HepG2 (cell line): ENCODE results near the gene STX2. TPM values are rescaled to one million over a fixed set of nuclear protein-coding genes. Genes with fewer than 3 reads are reported as not detected.

Experiments used
- ARID3A ChIP-seq: IDR thresholded peaks from 2 replicates; pipeline ENCODE4 v1.6.1; 2012; ENCODE audit warnings: low read depth, low read length, improper control_type of control experiment
- ATF4 ChIP-seq, 2 experiments: fragments of 450-650 bp in 1 of 2; sonication (generic) in 1 of 2; formaldehyde crosslinking; IDR thresholded peaks; 2 replicates each; pipeline versions ENCODE4 v1.5.0 to v1.8.0; 2020 to 2022; ENCODE audit warnings: mild to moderate bottlenecking in 1 of 2, missing genetic modification reagents in 1 of 2
- CTCF ChIP-seq: sonication (generic); formaldehyde crosslinking; IDR thresholded peaks from 2 replicates; pipeline ENCODE4 v1.5.0; 2020; ENCODE audit warnings: mild to moderate bottlenecking, missing genetic modification reagents, moderate library complexity
- ELK4 ChIP-seq: sonication (generic); formaldehyde crosslinking; IDR thresholded peaks from 2 replicates; pipeline ENCODE4 v1.9.0; 2021; ENCODE audit warnings: missing genetic modification reagents, borderline replicate concordance
- FOXK1 ChIP-seq: sonication (generic); formaldehyde crosslinking; IDR thresholded peaks from 2 replicates; pipeline ENCODE4 v1.4.0; 2020; ENCODE audit warnings: low read depth, missing genetic modification reagents, borderline replicate concordance
- MTF2 ChIP-seq: sonication (generic); formaldehyde crosslinking; IDR thresholded peaks from 2 replicates; pipeline ENCODE4 v1.5.0; 2020; ENCODE audit warnings: missing genetic modification reagents, borderline replicate concordance
- POGZ ChIP-seq: sonication (generic); formaldehyde crosslinking; IDR thresholded peaks from 2 replicates; pipeline ENCODE4 v1.4.0; 2020; ENCODE audit warnings: mild to moderate bottlenecking, missing genetic modification reagents
- SOX13 ChIP-seq, 3 experiments: fragments of 450-650 bp in 1 of 3; sonication (generic) in 1 of 3; formaldehyde crosslinking in 1 of 3; IDR thresholded peaks in 2 of 3; conservative IDR thresholded peaks in 1 of 3; 2 replicates each; pipeline versions ENCODE4 v1.5.0 to v1.6.1; 2016 to 2020; ENCODE audit warnings: antibody characterized with exemption in 1 of 3, mild to moderate bottlenecking in 1 of 3, missing compliant biosample characterization in 1 of 3, missing genetic modification reagents in 1 of 3, moderate library complexity in 1 of 3
- ZBTB14 ChIP-seq: sonication (generic); formaldehyde crosslinking; IDR thresholded peaks from 2 replicates; pipeline ENCODE4 v1.4.0; 2020; ENCODE audit warnings: missing genetic modification reagents
- ZKSCAN1 ChIP-seq: fragments of 150-350 bp; IDR thresholded peaks from 2 replicates; pipeline ENCODE4 v1.6.1; 2014; ENCODE audit warnings: low read length
- ZNF256 ChIP-seq: sonication (generic); formaldehyde crosslinking; conservative IDR thresholded peaks from 2 replicates; pipeline ENCODE4 v1.4.0; 2020; ENCODE audit warnings: missing genetic modification reagents
- ZNF441 ChIP-seq: sonication (generic); formaldehyde crosslinking; IDR thresholded peaks from 2 replicates; pipeline ENCODE4 v1.7.0; 2021; ENCODE audit warnings: missing genetic modification reagents, borderline replicate concordance
- ZNF672 ChIP-seq: sonication (generic); formaldehyde crosslinking; IDR thresholded peaks from 2 replicates; pipeline ENCODE4 v1.8.1; 2022; ENCODE audit warnings: missing genetic modification reagents
- ZNF687 ChIP-seq: sonication (generic); formaldehyde crosslinking; IDR thresholded peaks from 2 replicates; pipeline ENCODE4 v1.5.1; 2020; ENCODE audit warnings: mild to moderate bottlenecking, missing genetic modification reagents, moderate library complexity
- ZNF83 ChIP-seq: sonication (generic); formaldehyde crosslinking; IDR thresholded peaks from 2 replicates; pipeline ENCODE4 v1.4.0; 2020; ENCODE audit warnings: missing genetic modification reagents, mild to moderate bottlenecking, borderline replicate concordance
- polyA plus RNA-seq, 8 experiments: library from polyadenylated mRNA; depleted of rRNA in 3 of 8; stranded (reverse) in 7 of 8; unstranded in 1 of 8; fragments of >200 nt; fragmentation: Illumina TruSeq in 4 of 8; extraction: Trizol in 4 of 8; gene quantifications; 2 replicates each; pipeline versions ENCODE4 v1.2.1 to v1.2.3, GENCODE V29; 2011 to 2016; ENCODE audit warnings: low read depth in 4 of 8, missing spikeins in 1 of 8, mixed read lengths in 1 of 8; ENCODE audit not compliant: insufficient read depth in 1 of 8
- total RNA-seq, 5 experiments: library from RNA; depleted of rRNA; stranded (reverse); fragments of >200 nt; fragmentation: Illumina TruSeq; extraction: Trizol; gene quantifications; 2 replicates each; pipeline ENCODE4 v1.2.3, GENCODE V29; 2016; ENCODE audit warnings: low read depth in 1 of 5

The STX2 gene
- total and polyA plus RNA-seq, 2 of the 13 experiments (the other 11 are each of a cell fraction or from before 2014, with no cell fraction given) = 13.4 to 25.1 TPM

GRCh38 chr12:130775953-130776856, 62.8 kb downstream of the STX2 start (continued):
- TF ChIP-seq ZBTB14 (CRISPR knock-in tag) = 0 out of 2 replicates have a peak, but pooled peaks have one; percentile 12
- TF ChIP-seq CTCF = 0 out of 2 replicates have a peak, but pooled peaks have one; percentile 10
- TF ChIP-seq ZNF687 (CRISPR knock-in tag) = peak; percentile 75
- 0 out of 2 replicates have a peak, but pooled peaks have one; percentile 69 for TF ChIP-seq MTF2
- TF ChIP-seq ATF4 (CRISPR knock-in tag; IDR thresholded peaks at IDR 0.05) = peak in 1 of 2 experiments; percentile 90; a peak in 2 of 4 replicates
- TF ChIP-seq ARID3A = peak; percentile 81
- TF ChIP-seq POGZ (CRISPR knock-in tag) = peak; percentile 31; the same call in 1 of the 2 replicates
- peak; percentile 60 for TF ChIP-seq SOX13 (IDR thresholded peaks at IDR 0.05)
- TF ChIP-seq SOX13 (CRISPR knock-in tag; conservative IDR thresholded peaks at IDR 0.05 in 1 of 2, IDR thresholded peaks at IDR 0.05 in 1 of 2) = peak in 1 of 2 experiments; percentile 88; a peak in 2 of 4 replicates
- TF ChIP-seq ELK4 (CRISPR knock-in tag) = no peak
- TF ChIP-seq FOXK1 = 0 out of 2 replicates have a peak, but pooled peaks have one; percentile 19
- TF ChIP-seq ZNF83 (CRISPR knock-in tag) = no peak
- 0 out of 2 replicates have a peak, but pooled peaks have one; percentile 32 for TF ChIP-seq ZNF441
- no peak for TF ChIP-seq ZNF256
- TF ChIP-seq ZNF672 = no peak
- no peak for TF ChIP-seq ZKSCAN1
